Measurements from ENCODE around the gene MAP3K3.

The MAP3K3 gene

GRCh38 chr17:63622574-63623390 lies 565 bp downstream of the MAP3K3 start:
- no peak for TF ChIP-seq CTCF (IDR thresholded peaks at IDR 0.05; ENCODE audit: extremely low read depth, missing control alignments)
- peak; percentile 88 for DNase-seq (ENCODE audit: low spot score)

GRCh38 chr17:63623786-63624530 lies 1.7 kb downstream of the MAP3K3 start:
- DNase-seq (ENCODE audit: low spot score) = no peak
- TF ChIP-seq CTCF (IDR thresholded peaks at IDR 0.05; ENCODE audit: extremely low read depth, missing control alignments) = no peak

- TF ChIP-seq CTCF (IDR thresholded peaks at IDR 0.05; ENCODE audit: extremely low read depth, missing control alignments) = no peak
- no peak for DNase-seq (ENCODE audit: low spot score)
Observed at GRCh38 chr17:63624531-63624880, 2.3 kb downstream of the MAP3K3 start.

- DNase-seq (ENCODE audit: low spot score) = no peak
- TF ChIP-seq CTCF (IDR thresholded peaks at IDR 0.05; ENCODE audit: extremely low read depth, missing control alignments) = no peak
Observed at GRCh38 chr17:63626551-63627180, 4.4 kb downstream of the MAP3K3 start.

GRCh38 chr17:63629627-63630026 lies 7.4 kb downstream of the MAP3K3 start:
- no peak for TF ChIP-seq CTCF (IDR thresholded peaks at IDR 0.05; ENCODE audit: extremely low read depth, missing control alignments)
- DNase-seq (ENCODE audit: low spot score) = no peak

- no peak for TF ChIP-seq CTCF (IDR thresholded peaks at IDR 0.05; ENCODE audit: extremely low read depth, missing control alignments)
- no peak for DNase-seq (ENCODE audit: low spot score)
Observed at GRCh38 chr17:63631062-63631461, 8.8 kb downstream of the MAP3K3 start.

- no peak for DNase-seq (ENCODE audit: low spot score)
- TF ChIP-seq CTCF (IDR thresholded peaks at IDR 0.05; ENCODE audit: extremely low read depth, missing control alignments) = no peak
Observed at GRCh38 chr17:63631626-63632025, 9.4 kb downstream of the MAP3K3 start.

Measured in GM20000 (cell line).